K562 (cell line): ENCODE data around the gene NELFE. TPM values are rescaled to one million over a fixed set of nuclear protein-coding genes. Genes with fewer than 3 reads are reported as not detected.

ENCODE experiments used
- ATF3 ChIP-seq, 2 experiments: fragments of 450-650 bp in 1 of 2; sonication (generic) in 1 of 2; formaldehyde crosslinking in 1 of 2; IDR thresholded peaks in 1 of 2; conservative IDR thresholded peaks in 1 of 2; 2 replicates each; pipeline versions ENCODE4 v1.6.1 to v1.8.1; 2016 to 2023; ENCODE audit warnings: mild to moderate bottlenecking in 2 of 2, moderate library complexity in 2 of 2, inconsistent platforms in 1 of 2, missing genetic modification reagents in 1 of 2
- E2F3 ChIP-seq: fragments of 250-450 bp; sonication (Bioruptor Pico); IDR thresholded peaks from 2 replicates; pipeline ENCODE4 v1.4.0; 2020; ENCODE audit warnings: mild to moderate bottlenecking
- E4F1 ChIP-seq: fragments of 250-450 bp; sonication (Bioruptor Pico); IDR thresholded peaks from 2 replicates; pipeline ENCODE4 v1.5.0; 2021; ENCODE audit warnings: mild to moderate bottlenecking, borderline replicate concordance
- EGR1 ChIP-seq: fragments of 450-650 bp; conservative IDR thresholded peaks from 2 replicates; pipeline ENCODE4 v1.6.1; 2017; ENCODE audit warnings: mild to moderate bottlenecking
- EP300 ChIP-seq: IDR thresholded peaks from 2 replicates; pipeline ENCODE4 v1.6.1; 2012; ENCODE audit warnings: low read length, improper control_type of control experiment
- FOXK2 ChIP-seq, 2 experiments: fragments of 450-650 bp; IDR thresholded peaks in 1 of 2; conservative IDR thresholded peaks in 1 of 2; 2 replicates each; pipeline ENCODE4 v1.6.1; 2016; ENCODE audit warnings: low read depth in 2 of 2, mild to moderate bottlenecking in 1 of 2
- HDAC1 ChIP-seq, 2 experiments: fragments of 450-650 bp; IDR thresholded peaks; 2 replicates each; pipeline ENCODE4 v1.6.1; 2016 to 2017; ENCODE audit warnings: inconsistent platforms in 1 of 2, mild to moderate bottlenecking in 1 of 2, moderate library complexity in 1 of 2
- KDM1A ChIP-seq, 2 experiments: fragments of 450-650 bp; IDR thresholded peaks; 2 replicates each; pipeline ENCODE4 v1.6.1; 2016; ENCODE audit warnings: mild to moderate bottlenecking in 2 of 2
- LEF1 ChIP-seq: fragments of 450-650 bp; IDR thresholded peaks from 2 replicates; pipeline ENCODE4 v1.6.1; 2016; ENCODE audit warnings: mild to moderate bottlenecking
- MTA3 ChIP-seq: fragments of 450-650 bp; formaldehyde crosslinking; IDR thresholded peaks from 2 replicates; pipeline ENCODE4 v1.6.1; 2017; ENCODE audit warnings: mild to moderate bottlenecking, borderline replicate concordance
- MXI1 ChIP-seq: IDR thresholded peaks from 2 replicates; pipeline ENCODE4 v1.6.1; 2011; ENCODE audit warnings: low read depth, mild to moderate bottlenecking, improper control_type of control experiment, low read length
- RB1 ChIP-seq: fragments of 450-650 bp; IDR thresholded peaks from 2 replicates; pipeline ENCODE4 v1.6.1; 2017; ENCODE audit warnings: low read depth, mild to moderate bottlenecking
- SMC3 ChIP-seq: conservative IDR thresholded peaks from 2 replicates; pipeline ENCODE4 v1.6.1; 2011; ENCODE audit warnings: low read depth, low read length, improper control_type of control experiment; ENCODE audit not compliant: insufficient read depth
- SRF ChIP-seq, 2 experiments: fragments of 250-450, 450-650 bp in 1 of 2; sonication (Bioruptor Pico) in 1 of 2; sonication (generic) in 1 of 2; formaldehyde crosslinking; IDR thresholded peaks; 2 replicates each; pipeline versions ENCODE4 v1.5.0 to v1.5.1; 2020 to 2022; ENCODE audit warnings: mild to moderate bottlenecking in 1 of 2, missing genetic modification reagents in 1 of 2
- SRSF9 ChIP-seq: fragments of 200-400 bp; formaldehyde crosslinking; IDR thresholded peaks from 2 replicates; pipeline ENCODE4 v1.6.1; 2017; ENCODE audit warnings: low read depth, low read length, borderline replicate concordance
- STAT6 ChIP-seq: sonication (generic); formaldehyde crosslinking; IDR thresholded peaks from 2 replicates; pipeline ENCODE4 v1.8.1; 2023; ENCODE audit warnings: mild to moderate bottlenecking, missing genetic modification reagents
- ZEB2 ChIP-seq: fragments of 450-650 bp; IDR thresholded peaks from 2 replicates; pipeline ENCODE4 v1.6.1; 2016
- ZNF175 ChIP-seq: fragments of 200-800 bp; sonication (Bioruptor generic); IDR thresholded peaks from 2 replicates; pipeline ENCODE4 v1.6.1; 2016; ENCODE audit warnings: low read depth, mild to moderate bottlenecking, missing genetic modification characterization, missing compliant biosample characterization
- ZNF561 ChIP-seq: fragments of 450-650 bp; formaldehyde crosslinking; conservative IDR thresholded peaks from 2 replicates; pipeline ENCODE4 v1.4.0; 2020; ENCODE audit warnings: mild to moderate bottlenecking, moderate library complexity
- ZNF696 ChIP-seq: fragments of 250-450 bp; sonication (Bioruptor Pico); conservative IDR thresholded peaks from 2 replicates; pipeline ENCODE4 v1.4.0; 2020; ENCODE audit warnings: mild to moderate bottlenecking, moderate library complexity
- polyA plus RNA-seq, 8 experiments: library from polyadenylated mRNA; depleted of rRNA in 4 of 8; stranded (reverse) in 5 of 8; unstranded in 3 of 8; fragments of >200 nt; fragmentation: Nextera tagmentation in 2 of 8; fragmentation: Illumina TruSeq in 1 of 8; extraction: Ambion mirVana in 2 of 8; extraction: Trizol in 1 of 8; gene quantifications; 2 replicates each; pipeline versions ENCODE4 v1.2.1 to v1.2.3, GENCODE V29; 2011 to 2014; ENCODE audit warnings: inconsistent platforms in 1 of 8, missing spikeins in 1 of 8
- total RNA-seq, 7 experiments: library from RNA; depleted of rRNA in 6 of 7; stranded (reverse); fragments of >200 nt in 6 of 7; fragmentation: Illumina TruSeq in 2 of 7; extraction: Trizol in 2 of 7; gene quantifications; 2 replicates each; pipeline versions ENCODE4 v1.2.1 to v1.2.3, GENCODE V29; 2011 to 2021; ENCODE audit warnings: low replicate concordance in 1 of 7

The NELFE gene
- total and polyA plus RNA-seq, 9 of the 15 experiments (the other 6 are each of a cell fraction or from before 2014, with no cell fraction given): 15.2 to 157 (median 91.5) TPM

- TF ChIP-seq EGR1 (no peak), SRF (CRISPR knock-in tag; IDR thresholded peaks at IDR 0.05) (no peak; a peak in 1 of 4 replicates), E2F3 (CRISPR knock-in tag) (0 out of 2 replicates have a peak, but pooled peaks have one; percentile 13), ZNF561 (CRISPR knock-in tag) (no peak), ZNF175 (CRISPR knock-in tag) (no peak), SMC3 (no peak), FOXK2 (conservative IDR thresholded peaks at IDR 0.05 in 1 of 2, IDR thresholded peaks at IDR 0.05 in 1 of 2; ENCODE audit: low read depth in 2 of 2) (no peak; a peak in 1 of 4 replicates), STAT6 (no peak), RB1 (no peak), SRSF9 (no peak), ZEB2 (no peak), MTA3 (peak; percentile 66), ATF3 (IDR thresholded peaks at IDR 0.05) (peak; percentile 91), ATF3 (CRISPR knock-in tag; conservative IDR thresholded peaks at IDR 0.05) (peak; percentile 77; the same call in 1 of the 2 replicates), MXI1 (no peak), HDAC1 (IDR thresholded peaks at IDR 0.05) (peak in 1 of 2 experiments; percentile 43; a peak in 1 of 4 replicates), LEF1 (peak; percentile 21; the same call in 1 of the 2 replicates), E4F1 (CRISPR knock-in tag) (no peak), ZNF696 (no peak), KDM1A (IDR thresholded peaks at IDR 0.05) (peak; percentile 55 to 84; a peak in 3 of 4 replicates), EP300 (peak; percentile 70; the same call in 1 of the 2 replicates)
Measured at GRCh38 chr6:31969712-31970603, 11.2 kb upstream of the NELFE start (continued).
